IgD-negative memory B cell (primary cell): ENCODE results near the gene PDZK1IP1. TPM values are rescaled to one million over a fixed set of nuclear protein-coding genes. Genes with fewer than 3 reads are reported as not detected.
"Not testable (repeated sequence)": the region's sequence is repeated elsewhere in the genome, so short reads cannot be mapped to it uniquely, and the experiment has no call there.

Experiments
- H3K27ac Mint-ChIP-seq, 3 donors: one replicate each; pipeline ENCODE4 v1.8.0; 2020 to 2022; ENCODE audit warnings: mild to moderate bottlenecking in 3 of 3, mixed read lengths in 3 of 3, moderate library complexity in 1 of 3
- H3K27me3 Mint-ChIP-seq: one replicate; pipeline ENCODE4 v1.8.0; 2021; ENCODE audit warnings: mixed read lengths
- H3K36me3 Mint-ChIP-seq: one replicate; pipeline ENCODE4 v1.8.0; 2020; ENCODE audit warnings: mild to moderate bottlenecking, mixed read lengths
- H3K4me1 Mint-ChIP-seq, 3 donors: one replicate each; pipeline ENCODE4 v1.8.0; 2020 to 2022; ENCODE audit warnings: mixed read lengths in 3 of 3, mild to moderate bottlenecking in 1 of 3
- H3K4me3 Mint-ChIP-seq, 4 donors: one replicate each; pipeline ENCODE4 v1.8.0; 2020 to 2022; ENCODE audit warnings: mild to moderate bottlenecking in 4 of 4, mixed read lengths in 4 of 4, moderate library complexity in 3 of 4
- H3K9me3 Mint-ChIP-seq, 3 donors: one replicate each; pipeline ENCODE4 v1.8.0; 2020 to 2021; ENCODE audit warnings: mixed read lengths in 3 of 3, mild to moderate bottlenecking in 1 of 3
- polyA plus RNA-seq: library from polyadenylated mRNA; unstranded; fragments of 300-500 nt; fragmentation: Illumina TruSeq; gene quantifications from one replicate; pipeline ENCODE4 v1.2.3, GENCODE V29; 2021

The PDZK1IP1 gene
- polyA plus RNA-seq, 1 donor from 2014 or later: 1.1 TPM

GRCh38 chr1:47194311-47194710 is 4.5 kb upstream of the PDZK1IP1 start:
- H3K36me3 Mint-ChIP-seq: no peaks in the 10 kb centered on the region
- H3K27me3 Mint-ChIP-seq: peaks cover 13% of the 10 kb centered on the region
- H3K9me3 Mint-ChIP-seq: no peaks in the 10 kb centered on the region
- no peak overlapping the region for H3K4me3 Mint-ChIP-seq
- H3K4me1 Mint-ChIP-seq: peaks cover 0 to 3% (median 3%) of the 10 kb centered on the region in 3 donors
- H3K27ac Mint-ChIP-seq: no peak overlapping the region

- not testable (repeated sequence) for H3K36me3 Mint-ChIP-seq, H3K4me3 Mint-ChIP-seq, H3K27me3 Mint-ChIP-seq, H3K9me3 Mint-ChIP-seq, H3K27ac Mint-ChIP-seq, H3K4me1 Mint-ChIP-seq
These were observed 3.7 kb upstream of the PDZK1IP1 start for GRCh38 chr1:47193496-47193895.

- Mint-ChIP-seq H3K4me3 (no peak overlapping the region), H3K27ac (peak overlapping the region in 1 of 3 donors; percentile 14), H3K4me1 (peaks cover 0 to 3% (median 3%) of the 10 kb centered on the region in 3 donors), H3K36me3 (no peaks in the 10 kb centered on the region), H3K27me3 (peaks cover 7% of the 10 kb centered on the region), H3K9me3 (no peaks in the 10 kb centered on the region)
These were observed 2.9 kb upstream of the PDZK1IP1 start for GRCh38 chr1:47192458-47193384.

DNA sequence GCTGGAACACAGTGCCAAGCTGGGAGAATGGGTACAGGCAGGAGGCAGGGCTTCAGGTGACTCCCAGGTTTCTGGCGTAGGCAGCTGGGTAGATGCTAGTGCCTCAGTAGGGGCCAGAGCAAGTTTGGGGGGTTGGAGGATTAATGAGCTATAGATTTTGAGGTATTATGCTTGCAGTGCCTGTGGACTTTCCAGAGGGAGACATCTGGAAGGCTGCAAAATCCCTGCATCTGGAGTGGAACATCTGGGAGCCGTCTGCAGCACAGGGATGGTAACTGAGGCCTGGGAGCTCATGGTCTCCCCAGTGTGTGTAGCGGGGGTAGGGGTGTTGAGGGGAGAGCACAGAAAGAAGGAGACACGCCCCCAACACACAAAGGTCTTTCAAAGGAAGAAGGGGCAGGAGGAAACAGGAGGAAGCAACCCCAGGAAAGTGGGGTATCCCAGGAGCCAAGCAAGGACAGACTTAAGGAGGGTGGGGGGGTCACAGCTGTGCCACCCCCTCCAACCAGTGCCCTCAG is 2.2 kb upstream of the PDZK1IP1 start:
- H3K27ac Mint-ChIP-seq: no peak overlapping the region
- no peaks in the 10 kb centered on the region for H3K9me3 Mint-ChIP-seq
- peaks cover 0 to 3% (median 3%) of the 10 kb centered on the region in 3 donors for H3K4me1 Mint-ChIP-seq
- no peak overlapping the region for H3K4me3 Mint-ChIP-seq
- no peaks in the 10 kb centered on the region for H3K36me3 Mint-ChIP-seq
- peaks cover 6% of the 10 kb centered on the region for H3K27me3 Mint-ChIP-seq

GRCh38 chr1:47190857-47191256 is 1.0 kb upstream of the PDZK1IP1 start:
- Mint-ChIP-seq H3K36me3 (no peaks in the 10 kb centered on the region), H3K4me3 (no peak overlapping the region)

GRCh38 chr1:47190509-47190855 is 646 bp upstream of the PDZK1IP1 start:
- peak overlapping the region in 1 of 3 donors; percentile 73 for H3K27ac Mint-ChIP-seq
- H3K36me3 Mint-ChIP-seq: no peaks in the 10 kb centered on the region
- no peak overlapping the region for H3K4me3 Mint-ChIP-seq
- peaks cover 0 to 3% (median 3%) of the 10 kb centered on the region in 3 donors for H3K4me1 Mint-ChIP-seq
- H3K27me3 Mint-ChIP-seq: peaks cover 6% of the 10 kb centered on the region
- H3K9me3 Mint-ChIP-seq: no peaks in the 10 kb centered on the region

More at GRCh38 chr1:47190857-47191256, 1.0 kb upstream of the PDZK1IP1 start:
- Mint-ChIP-seq H3K27ac (peak overlapping the region in 1 of 3 donors; percentile 73), H3K4me1 (peaks cover 0 to 3% (median 3%) of the 10 kb centered on the region in 3 donors), H3K9me3 (no peaks in the 10 kb centered on the region), H3K27me3 (peaks cover 6% of the 10 kb centered on the region)

DNA sequence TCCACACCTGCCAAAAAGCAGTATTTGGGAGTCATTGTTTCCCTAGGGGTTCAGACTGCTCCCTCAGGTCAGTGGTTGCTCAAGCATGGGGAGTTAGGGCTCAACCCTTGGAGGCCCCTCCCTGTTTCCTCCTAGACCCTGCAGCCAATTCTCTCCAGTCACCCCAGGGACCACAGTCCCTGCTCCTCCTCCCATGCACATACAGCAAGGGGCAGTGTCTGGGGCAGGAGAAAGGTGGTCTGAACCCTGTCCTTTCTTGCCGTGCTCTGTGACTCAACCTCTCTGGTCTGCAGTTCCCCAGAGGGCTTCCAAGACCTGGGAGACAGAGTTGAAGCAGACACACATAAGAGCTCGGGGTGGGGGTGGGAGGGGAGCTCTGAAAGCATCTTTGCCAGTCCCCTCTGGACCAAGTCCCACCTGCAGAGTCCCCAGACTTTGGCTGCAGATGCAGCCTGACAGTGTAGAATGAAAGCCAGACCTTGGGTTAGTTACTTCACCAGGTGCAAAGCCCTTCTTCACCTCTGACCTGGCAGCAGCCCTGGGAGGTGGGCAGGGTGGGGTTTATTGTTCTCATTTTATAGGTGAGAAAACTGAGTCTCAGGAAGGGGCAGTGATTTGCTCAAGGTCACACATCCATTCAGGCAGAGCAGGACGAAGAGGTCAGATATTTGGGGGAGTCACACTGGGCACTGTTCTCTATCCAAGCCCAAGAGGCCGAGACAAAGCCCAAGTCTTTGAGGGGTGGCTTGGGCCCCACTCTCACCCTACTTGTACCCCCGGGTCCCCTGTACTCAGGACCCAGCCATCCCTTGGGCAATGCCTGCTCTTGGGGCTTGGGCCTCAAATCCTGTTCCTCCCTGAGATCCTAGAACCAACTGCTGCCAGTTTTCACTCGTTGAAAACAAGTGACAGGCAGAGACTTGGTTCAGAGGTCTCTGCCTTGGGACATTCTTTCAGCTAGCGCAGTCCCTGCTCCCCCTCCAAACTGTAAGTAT is 748 bp downstream of the PDZK1IP1 start:
- H3K27ac Mint-ChIP-seq: peak overlapping the region in 1 of 3 donors; percentile 47

GRCh38 chr1:47187926-47188250 is 1.9 kb downstream of the PDZK1IP1 start:
- Mint-ChIP-seq H3K36me3 (no peaks in the 10 kb centered on the region), H3K27me3 (peaks cover 3% of the 10 kb centered on the region), H3K27ac (no peak overlapping the region), H3K9me3 (no peaks in the 10 kb centered on the region), H3K4me3 (no peak overlapping the region), H3K4me1 (peaks cover 0 to 2% (median 2%) of the 10 kb centered on the region in 3 donors)

More for the DNA sequence above, 748 bp downstream of the PDZK1IP1 start:
- Mint-ChIP-seq H3K4me1 (peaks cover 0 to 3% (median 3%) of the 10 kb centered on the region in 3 donors), H3K36me3 (no peaks in the 10 kb centered on the region), H3K27me3 (peaks cover 6% of the 10 kb centered on the region), H3K9me3 (no peaks in the 10 kb centered on the region), H3K4me3 (no peak overlapping the region)

GRCh38 chr1:47187231-47187925 is 2.5 kb downstream of the PDZK1IP1 start:
- H3K4me1 Mint-ChIP-seq: no peaks in the 10 kb centered on the region
- peaks cover 3% of the 10 kb centered on the region for H3K27me3 Mint-ChIP-seq
- no peak overlapping the region for H3K4me3 Mint-ChIP-seq
- no peaks in the 10 kb centered on the region for H3K9me3 Mint-ChIP-seq
- no peak overlapping the region for H3K27ac Mint-ChIP-seq
- no peaks in the 10 kb centered on the region for H3K36me3 Mint-ChIP-seq

- Mint-ChIP-seq H3K4me1 (no peaks in the 10 kb centered on the region), H3K4me3 (no peak overlapping the region), H3K36me3 (no peaks in the 10 kb centered on the region), H3K27me3 (peaks cover 3% of the 10 kb centered on the region), H3K9me3 (no peaks in the 10 kb centered on the region), H3K27ac (peak overlapping the region in 1 of 3 donors; percentile 83)
These were observed 3.3 kb downstream of the PDZK1IP1 start for GRCh38 chr1:47186267-47187185.

DNA sequence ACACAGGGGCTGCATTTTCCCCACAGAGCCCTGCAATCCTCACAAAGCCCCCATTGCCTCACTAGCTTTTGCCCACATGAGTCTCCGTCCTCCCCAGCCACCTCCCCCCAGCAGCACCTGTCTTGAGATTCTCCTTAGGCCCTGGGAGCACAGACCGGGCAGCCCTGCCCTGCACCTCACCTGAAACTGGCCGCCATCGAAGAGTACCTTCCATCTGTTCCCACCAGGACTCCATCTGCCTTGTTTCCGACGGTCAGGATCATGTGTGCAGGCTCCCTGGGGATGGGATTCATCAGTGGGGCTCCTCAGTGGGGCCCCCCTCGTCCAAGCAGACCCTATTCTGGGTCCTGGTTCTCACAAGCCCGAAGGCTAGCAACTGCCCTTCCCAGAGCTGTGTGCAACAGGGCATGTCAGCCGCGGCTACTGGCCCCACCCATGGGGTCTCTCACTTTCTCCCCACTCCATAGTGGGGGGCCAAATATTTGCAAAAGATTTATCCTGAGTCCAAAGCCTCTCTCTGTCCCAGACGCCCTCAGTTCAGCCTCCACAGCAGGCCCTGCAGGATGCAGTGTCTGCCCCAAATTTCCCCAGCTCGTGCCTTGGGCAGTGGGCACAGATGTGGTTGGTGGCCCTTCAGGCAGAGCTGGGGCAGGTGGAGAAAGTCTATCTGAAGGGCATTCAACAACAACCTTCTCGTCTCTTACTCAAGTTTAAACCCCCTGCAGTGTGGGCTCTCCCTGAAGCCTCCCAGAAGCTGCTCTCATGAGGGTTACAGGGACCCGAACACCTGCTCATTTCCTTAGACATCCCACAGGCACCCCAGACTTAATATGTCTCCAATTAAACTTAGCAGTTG is 4.8 kb downstream of the PDZK1IP1 start:
- H3K27ac Mint-ChIP-seq: no peak overlapping the region
- H3K4me3 Mint-ChIP-seq: no peak overlapping the region
- H3K4me1 Mint-ChIP-seq: no peaks in the 10 kb centered on the region
- no peaks in the 10 kb centered on the region for H3K9me3 Mint-ChIP-seq
- H3K36me3 Mint-ChIP-seq: no peaks in the 10 kb centered on the region
- peaks cover 9% of the 10 kb centered on the region for H3K27me3 Mint-ChIP-seq

DNA sequence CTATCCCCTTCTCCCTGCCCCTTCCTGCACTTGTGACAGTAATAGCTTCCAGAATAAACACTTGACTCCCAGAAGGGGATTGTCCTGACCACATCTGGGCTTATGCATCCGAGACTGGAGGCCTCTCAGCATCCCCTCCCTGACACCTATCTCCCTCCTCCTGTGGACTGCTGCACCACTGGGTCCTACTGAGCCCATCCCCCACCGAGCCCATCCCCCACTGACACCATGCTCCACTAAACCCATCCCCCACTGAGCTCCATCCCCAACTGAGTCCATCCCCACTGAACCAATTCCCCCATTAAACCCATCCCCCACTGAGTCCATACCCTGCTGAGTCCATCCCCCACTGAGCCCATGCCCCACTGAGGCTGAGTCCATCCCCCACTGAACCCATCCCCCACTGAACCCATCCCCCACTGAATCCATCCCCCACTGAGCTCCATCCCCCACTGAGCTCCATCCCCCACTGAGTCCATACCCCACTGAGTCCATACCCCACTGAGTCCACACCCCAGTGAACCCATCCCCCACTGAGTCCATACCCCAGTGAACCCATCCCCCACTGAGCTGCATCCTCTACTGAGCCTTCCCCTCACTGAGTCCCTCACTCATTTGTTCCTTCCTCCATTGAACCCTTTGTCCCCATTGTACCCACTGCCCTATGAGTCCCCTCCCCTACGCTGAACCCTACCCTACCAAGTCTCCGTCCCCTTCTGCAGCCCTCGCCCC is 5.6 kb downstream of the PDZK1IP1 start:
- Mint-ChIP-seq H3K4me1 (peaks cover 0 to 3% (median 3%) of the 10 kb centered on the region in 3 donors), H3K9me3 (no peaks in the 10 kb centered on the region), H3K27me3 (peaks cover 15% of the 10 kb centered on the region), H3K4me3 (no peak overlapping the region), H3K27ac (no peak overlapping the region), H3K36me3 (no peaks in the 10 kb centered on the region)
